ENCODE results near the gene PRPSAP2.
"Not testable (repeated sequence)": the region's sequence is repeated elsewhere in the genome, so short reads cannot be mapped to it uniquely, and the experiment has no call there.

PRPSAP2 gene

DNA sequence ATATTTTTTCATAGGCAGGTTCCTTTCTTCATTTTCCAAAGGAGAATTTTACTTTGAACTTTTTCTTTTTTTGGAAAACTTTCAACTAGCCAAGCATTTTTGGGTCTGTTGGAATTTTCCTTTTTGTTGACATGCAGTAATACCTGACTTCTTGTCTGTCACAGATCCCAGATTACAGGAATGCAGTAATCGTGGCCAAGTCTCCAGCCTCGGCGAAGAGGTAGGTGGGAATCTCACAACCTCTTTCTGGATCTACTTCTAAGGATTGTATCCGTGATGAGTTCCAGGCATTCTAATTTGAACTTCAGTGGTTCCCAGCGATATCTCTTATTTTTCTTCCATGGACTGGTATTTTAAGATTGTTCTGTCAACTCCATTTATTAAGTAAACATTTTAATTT, 31.7 kb downstream of the PRPSAP2 start:
- DNase-seq (ENCODE audit: low read depth in 2 of 2): no peak

DNA sequence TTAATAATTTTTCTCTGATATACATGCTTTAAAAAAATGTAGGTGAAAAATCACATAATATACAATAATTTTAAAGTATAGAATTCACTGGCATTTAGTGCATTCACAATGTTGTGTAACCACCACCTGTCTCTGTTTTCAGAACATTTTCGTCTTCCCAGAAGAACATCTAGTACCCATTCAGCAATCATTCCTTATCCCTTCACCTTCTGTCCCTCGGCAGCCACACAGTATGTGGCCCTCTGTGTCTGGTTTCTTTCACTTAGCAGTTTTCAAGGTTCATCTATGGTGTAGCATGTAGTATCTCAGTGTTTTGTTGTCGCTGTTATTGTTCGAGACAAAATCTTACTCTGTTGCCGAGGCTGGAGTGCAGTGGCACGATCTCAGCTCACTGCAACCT, 33.6 kb downstream of the PRPSAP2 start:
- DNase-seq (ENCODE audit: low read depth in 2 of 2): no peak

DNA sequence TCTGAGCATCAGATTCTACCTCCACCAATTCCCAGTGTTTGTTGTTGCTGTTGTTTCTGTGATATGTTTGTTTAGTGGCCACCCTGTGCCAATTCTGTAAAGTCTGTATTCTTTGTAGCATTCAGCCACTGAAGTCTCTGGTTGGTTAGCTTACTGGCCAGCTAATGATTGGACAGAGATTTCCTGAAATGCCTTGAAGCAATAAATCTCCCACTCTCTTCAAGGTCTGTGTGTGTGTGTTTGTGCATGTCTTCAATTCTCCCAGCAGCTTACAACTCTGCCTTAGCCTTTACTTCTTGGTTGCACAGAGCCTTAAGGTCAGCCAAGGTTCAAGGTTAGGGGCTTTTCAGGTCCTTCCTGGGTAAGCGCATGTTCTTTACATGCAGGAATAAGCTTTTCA, 38.2 kb downstream of the PRPSAP2 start:
- no peak for DNase-seq (ENCODE audit: low read depth in 2 of 2)

DNA sequence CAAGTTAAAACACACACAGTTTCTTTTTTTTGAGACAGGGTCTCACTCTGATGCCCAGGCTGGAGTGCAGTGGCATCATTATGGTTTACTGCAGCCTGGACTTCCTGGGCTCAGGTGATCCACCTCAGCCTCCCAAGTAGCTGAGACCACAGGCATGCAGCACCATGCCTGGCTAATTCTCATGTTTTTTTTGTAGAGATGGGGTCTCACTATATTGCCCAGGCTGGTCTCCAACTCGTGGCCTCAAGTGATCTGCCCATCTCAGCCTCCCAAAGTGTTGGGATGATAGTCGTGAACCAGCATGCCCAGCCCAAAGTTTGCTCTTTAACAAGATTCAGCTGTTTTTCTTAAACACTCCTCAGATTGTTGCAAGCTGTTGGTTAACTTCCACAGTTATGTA, 39.0 kb downstream of the PRPSAP2 start:
- DNase-seq (ENCODE audit: low read depth in 2 of 2): no peak

DNA sequence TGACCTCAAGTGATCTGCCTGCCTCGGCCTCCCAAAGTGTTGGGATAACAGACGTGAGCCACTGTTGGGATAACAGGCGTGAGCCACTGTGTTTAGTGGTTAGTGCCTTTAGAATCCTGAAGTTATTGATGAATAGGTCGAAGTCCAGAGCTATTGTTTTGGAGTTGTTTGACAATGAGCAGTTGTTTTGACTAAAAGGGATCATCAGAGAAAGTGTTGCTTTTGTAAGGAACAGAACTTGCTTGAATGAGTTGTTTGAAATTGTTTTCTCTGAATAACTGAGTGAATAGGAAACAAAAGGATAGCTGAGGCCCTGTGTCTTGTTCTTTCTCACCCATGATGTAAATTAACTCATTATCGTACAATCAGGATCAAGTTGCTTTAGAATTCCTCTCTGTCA, 46.6 kb downstream of the PRPSAP2 start:
- DNase-seq (ENCODE audit: low read depth in 2 of 2): no peak

DNA sequence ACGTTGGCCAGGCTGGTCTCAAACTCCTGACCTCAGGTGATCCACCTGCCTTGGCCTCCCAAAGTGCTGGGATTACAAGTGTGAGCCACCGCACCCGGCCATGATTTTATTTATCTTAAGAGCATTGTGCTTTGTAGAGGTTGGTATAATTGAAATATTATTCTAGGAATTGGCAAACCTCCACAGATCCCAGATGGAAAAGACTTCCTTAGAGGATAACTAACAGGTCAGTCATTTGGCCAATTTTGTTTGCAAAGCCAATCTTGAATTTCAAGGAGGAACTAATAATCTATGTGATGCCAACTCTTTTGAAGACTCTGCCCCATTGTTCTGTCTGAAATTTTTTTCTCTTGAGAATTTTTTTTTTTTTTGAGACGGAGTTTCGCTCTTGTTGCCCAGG, 47.3 kb downstream of the PRPSAP2 start:
- DNase-seq (ENCODE audit: low read depth in 2 of 2): no peak

DNA sequence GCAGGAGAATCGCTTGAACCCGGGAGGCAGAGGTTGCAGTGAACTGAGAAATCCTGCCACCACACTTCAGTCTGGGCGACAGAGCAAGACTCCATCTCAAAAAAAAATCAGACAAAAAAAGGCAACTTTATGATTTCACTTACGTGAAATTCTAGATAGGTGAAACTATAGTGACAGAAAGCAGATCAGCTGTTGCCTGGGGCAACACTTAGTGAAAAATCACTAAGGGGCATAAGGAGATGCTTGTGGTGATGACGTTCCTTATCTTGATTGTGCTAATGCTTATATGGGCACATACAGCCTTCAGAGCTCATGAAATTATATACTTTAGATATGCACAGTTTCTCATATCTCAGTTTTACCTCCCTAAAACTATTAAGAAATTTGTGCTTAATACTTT, 52.4 kb downstream of the PRPSAP2 start:
- no peak for DNase-seq (ENCODE audit: low read depth in 2 of 2)

DNA sequence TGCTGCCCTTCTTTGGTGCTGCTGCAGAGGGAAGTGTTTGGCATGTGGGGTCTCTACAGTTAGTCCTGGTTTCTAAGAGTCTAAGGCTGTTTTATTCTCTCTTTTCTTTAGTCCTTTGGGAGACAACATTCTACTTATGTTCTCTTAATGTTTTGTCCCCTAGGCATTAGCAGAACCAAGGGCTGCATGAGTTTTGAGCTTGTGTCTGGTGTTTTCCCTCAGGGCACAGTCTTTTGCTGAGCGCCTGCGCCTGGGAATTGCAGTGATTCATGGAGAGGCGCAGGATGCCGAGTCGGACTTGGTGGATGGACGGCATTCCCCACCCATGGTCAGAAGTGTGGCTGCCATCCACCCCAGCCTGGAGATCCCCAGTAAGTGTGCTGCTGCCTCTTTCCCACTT, 53.0 kb downstream of the PRPSAP2 start:
- no peak for DNase-seq (ENCODE audit: low read depth in 2 of 2)

DNA sequence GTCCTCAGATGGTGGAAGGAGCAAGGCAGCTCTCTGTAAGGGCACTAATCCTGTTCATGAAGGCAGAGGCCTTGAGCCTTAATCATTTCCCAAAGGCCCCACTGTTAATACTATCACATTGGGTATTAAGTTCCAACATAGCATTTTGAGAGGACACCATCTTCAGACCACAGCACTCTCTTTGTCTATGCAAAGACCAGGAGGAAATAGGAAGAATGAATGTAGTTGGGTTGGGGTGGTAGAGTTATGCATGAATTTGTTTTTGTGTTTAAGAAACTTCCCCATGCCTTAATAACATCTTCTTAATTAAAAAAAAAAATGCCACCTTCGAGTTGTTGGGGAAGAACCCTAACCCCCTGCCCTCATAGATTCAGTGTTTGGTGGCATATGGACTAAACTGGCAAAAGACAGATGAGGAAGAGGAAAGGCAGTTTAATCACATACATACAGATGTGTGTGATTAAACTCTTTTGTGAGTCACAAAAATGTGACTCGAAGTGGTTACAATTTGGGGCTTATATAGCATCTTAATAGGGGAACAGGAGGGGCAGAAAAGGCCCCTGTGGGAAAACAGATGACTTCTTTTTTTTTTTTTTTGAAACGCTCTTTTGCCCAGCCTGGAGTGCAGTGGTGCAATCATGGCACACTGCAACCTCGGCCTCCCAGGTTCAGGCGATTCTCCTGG, 59.0 kb downstream of the PRPSAP2 start:
- DNase-seq (ENCODE audit: low read depth in 2 of 2): no peak

DNA sequence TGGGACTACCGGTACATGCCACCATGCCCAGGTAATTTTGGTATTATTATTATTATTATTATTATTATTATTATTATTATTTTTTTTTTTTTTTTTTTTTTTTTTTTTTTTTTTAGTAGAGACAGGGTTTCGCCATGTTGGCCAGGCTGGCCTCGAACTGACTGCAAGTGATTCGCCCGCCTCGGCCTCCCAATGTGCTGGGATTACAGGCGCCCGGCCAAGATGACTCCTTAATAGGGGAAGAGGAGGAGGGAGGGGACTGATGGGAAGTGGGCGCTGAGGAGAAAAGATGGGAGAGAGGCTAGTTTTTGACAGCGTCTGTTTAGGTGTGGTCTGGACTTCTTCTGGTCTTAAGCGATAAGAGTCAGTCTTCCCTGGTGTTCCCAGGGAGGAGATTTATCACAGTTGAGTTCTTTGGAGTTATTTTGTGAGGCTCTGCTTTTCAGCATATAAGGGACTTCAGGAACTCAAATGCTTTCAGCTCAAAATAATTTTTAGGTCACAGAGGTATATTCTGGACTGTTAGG, 59.6 kb downstream of the PRPSAP2 start:
- no peak for DNase-seq (ENCODE audit: low read depth in 2 of 2)

DNA sequence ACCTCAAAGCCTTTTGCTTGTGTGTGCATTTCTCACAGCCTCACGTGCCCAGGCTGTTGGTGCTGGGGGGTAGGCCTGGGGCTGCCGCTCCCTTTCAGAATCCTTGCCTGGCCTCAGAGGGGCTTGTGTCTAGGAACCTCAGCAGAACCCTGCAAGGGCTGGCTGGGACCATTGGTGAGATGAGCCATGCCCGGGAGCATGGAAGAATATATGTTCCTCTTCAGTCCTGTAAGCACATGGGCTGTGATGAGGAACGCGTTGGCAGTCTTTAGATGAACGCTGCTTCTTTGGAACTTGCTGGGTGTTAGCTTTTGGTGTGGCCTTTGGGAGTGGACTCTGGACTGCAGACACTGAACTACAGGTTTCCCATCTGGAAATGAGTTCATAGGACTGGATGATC, 62.0 kb downstream of the PRPSAP2 start:
- DNase-seq (ENCODE audit: low read depth in 2 of 2): no peak

DNA sequence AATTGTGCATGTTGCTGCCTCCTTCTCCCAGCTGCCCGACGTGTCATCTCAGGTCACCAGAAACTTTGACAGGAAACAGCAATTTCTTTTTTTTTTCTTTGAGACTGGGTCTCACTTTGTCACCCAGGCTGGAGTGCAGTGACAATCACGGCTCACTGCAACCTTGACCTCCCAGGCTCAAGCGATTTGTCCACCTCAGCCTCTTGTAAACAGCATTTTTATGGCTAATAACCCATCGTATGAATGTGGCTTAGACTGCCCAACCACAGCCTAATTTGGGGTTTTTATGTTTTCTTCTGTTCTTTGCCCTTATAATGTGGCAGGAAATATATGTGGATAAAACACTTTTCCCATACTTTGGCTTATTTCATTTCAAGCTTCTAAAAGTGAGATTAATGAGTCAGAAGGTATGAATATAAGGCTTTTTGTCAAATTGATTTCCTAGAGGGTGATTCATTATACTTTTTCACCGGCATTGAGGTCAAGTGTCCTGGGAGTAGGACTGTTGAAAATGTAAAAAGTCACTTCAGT, 63.0 kb downstream of the PRPSAP2 start:
- no peak for DNase-seq (ENCODE audit: low read depth in 2 of 2)

DNA sequence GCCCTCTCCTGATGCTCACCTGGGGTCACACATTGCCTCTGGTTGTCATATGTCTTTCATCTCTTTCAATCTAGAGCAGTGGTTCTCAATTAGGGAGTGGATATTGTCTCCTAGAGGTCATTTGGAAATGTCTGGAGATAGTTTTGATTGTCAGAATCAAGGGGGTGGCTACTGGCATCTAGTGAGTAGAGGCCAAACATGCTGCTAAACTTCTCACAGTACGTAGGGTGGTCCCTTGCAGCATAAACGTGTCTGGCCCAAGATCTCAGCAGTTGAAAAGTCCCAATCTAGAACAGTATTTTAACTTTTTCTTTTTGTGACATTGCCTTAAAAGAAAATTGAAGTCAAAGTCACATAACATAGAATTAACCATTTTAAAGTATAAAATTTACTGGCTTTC, 63.6 kb downstream of the PRPSAP2 start:
- DNase-seq (ENCODE audit: low read depth in 2 of 2): no peak

DNA sequence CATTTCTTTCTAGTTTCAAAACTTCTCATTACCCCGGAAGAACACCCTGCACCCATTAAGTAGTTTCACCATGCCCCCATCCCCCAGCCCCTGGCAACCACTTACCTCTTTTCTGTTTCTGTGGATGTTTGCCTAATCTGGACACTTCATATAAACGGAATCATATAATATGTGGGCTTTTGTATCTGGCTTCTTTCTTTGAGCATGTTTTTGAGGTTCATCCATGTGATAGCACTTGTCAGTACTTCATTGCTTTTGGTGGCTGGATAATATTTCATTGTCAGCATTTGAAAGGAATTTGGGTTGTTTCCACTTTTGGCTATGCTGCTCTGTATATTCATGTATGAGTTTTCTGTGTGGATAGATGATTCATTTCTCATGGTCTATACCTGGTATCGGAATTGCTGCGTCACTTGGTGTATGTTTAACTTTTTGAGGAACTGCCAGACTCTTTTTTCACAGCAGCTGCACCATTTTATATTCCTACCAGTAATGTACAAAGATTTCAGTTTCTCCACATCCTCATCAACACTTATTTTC, 64.1 kb downstream of the PRPSAP2 start:
- peak in 1 of 2 donors; percentile 21 for DNase-seq (ENCODE audit: low read depth in 2 of 2)

DNA sequence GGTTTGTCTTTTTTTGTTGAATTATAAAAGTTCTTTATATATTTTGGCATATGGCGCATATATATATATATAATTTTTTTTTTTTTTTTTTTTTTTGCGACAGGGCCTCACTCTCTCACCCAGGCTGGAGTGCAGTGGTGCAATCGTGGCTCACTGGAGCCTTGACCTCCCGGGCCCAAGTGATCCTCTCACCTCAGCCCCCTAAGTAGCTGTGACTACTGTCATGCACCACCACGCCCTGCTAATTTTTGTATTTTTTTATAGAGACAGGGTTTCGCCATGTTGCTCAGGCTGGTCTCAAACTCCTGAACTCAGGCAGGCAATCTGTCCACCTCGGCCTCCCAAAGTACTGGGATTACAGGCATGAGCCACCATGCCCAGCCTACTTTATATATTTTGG, 64.7 kb downstream of the PRPSAP2 start:
- DNase-seq (ENCODE audit: low read depth in 2 of 2): not testable (repeated sequence)

DNA sequence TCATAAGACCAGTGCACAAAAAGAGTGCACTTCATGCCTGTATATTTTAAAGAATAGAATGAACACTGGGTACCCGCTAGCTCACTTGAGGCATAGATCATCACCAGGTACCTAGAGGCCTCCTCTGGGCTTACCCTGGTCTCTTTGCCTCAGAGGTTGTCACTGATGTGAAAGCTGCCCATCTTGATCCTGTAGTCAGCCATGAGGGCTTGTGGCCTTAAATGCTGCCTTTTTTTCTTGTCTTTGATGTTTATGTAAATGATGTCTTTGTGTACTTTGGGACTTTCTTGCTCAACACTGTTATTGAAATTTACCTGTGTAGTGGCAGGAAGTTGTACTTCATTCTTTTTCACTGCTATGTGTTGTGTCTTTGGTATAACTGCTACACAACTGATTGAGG, 67.3 kb downstream of the PRPSAP2 start:
- DNase-seq (ENCODE audit: low read depth in 2 of 2): no peak

DNA sequence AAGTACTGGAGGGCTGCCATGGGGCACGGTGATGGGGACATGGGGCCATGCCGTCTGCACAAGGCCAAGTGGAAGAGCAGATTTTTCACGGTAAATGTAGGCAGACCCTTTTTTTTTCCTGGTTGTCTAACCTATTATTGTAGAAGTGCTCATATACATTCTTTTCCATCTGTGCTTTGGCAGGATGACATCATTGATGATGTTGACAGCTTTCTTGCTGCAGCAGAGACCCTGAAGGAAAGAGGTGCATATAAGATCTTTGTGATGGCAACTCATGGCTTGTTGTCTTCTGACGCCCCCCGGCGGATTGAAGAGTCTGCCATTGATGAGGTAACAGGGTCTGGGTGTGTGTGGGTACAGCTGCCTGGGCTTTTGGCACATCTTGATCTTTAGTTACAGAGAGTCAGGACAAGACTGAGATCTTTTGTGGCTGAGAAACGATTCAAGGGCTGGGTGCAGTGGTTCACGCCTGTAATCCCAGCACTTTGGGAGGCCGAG, 70.7 kb downstream of the PRPSAP2 start:
- DNase-seq (ENCODE audit: low read depth in 2 of 2): no peak

DNA sequence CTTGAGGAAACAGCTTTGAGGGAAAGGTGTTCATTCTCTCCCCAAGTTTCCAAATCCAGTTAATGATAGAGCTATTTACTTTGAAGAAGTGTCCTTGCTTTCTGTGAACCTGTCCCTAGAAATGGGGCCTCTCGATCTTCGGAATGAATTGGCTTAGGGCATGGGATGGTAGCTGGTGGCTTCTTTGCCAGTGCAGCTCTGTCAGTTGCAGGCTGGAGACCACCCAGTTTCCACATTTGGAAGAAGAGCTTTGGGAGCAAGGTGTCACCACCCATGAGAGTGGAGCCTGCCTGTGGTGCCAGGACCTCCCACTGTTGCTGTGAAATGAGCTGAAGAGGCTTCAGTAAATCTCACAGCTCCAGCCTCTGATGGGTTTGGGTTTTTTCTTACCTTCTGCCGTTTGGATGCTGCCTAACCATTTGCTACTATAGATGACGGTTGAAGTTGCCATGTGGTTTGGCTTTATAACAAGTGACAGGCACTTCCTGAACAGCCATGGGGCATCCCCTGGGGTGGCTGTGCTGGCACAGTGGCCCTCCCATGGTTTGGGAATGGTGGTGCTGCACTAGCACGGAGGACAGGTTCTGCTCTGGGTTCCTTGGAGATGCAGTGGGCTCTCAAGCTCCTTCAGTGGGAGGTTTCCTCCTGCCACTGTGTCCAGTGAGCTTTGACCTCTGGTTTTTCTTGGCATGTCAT, 74.6 kb downstream of the PRPSAP2 start:
- DNase-seq (ENCODE audit: low read depth in 2 of 2): no peak

DNA sequence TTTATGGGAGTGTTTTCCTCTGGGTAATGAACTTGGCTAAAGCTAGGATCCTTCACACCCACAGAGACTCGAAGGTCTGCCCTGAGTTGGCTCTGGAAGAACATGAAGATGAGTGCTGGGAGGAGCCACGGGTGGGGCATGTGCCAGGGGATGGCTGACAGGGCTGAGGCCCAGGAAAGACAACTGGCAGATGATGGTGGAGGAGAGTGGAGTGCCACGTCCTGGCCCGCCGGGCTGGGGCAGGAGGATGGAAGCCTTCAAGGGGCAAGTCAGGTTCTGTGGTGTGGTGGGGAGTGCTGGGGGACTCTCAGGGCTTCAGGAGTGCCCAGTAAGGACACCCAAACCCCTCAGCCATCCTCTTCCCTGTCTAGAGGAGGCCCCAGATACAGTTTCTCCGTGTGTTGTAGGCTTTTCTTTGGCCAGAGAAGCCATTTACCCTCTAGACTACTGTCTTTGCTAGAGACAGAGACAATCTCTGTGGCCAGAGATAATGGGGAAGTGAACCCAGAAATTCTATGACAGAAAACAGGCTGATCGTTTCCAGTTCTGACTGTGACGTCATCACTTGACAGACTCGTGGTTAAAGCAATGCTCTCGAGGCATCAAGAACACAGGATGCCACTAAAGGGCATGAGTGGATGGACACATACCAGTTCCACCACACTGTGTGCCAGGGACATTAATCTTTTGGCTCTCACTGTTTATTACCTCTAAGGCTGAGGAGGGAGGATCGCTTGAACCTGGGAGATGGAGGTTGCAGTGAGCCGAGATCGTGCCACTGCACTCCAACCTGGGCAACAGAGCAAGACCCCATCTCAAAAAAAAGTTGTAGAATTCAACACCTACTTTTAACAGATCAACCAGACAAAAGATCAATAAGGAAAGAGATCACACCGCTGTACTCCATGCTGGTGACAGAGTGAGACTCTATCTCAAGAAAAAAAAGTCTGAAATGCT, 75.4 kb downstream of the PRPSAP2 start:
- DNase-seq (ENCODE audit: low read depth in 2 of 2): no peak

DNA sequence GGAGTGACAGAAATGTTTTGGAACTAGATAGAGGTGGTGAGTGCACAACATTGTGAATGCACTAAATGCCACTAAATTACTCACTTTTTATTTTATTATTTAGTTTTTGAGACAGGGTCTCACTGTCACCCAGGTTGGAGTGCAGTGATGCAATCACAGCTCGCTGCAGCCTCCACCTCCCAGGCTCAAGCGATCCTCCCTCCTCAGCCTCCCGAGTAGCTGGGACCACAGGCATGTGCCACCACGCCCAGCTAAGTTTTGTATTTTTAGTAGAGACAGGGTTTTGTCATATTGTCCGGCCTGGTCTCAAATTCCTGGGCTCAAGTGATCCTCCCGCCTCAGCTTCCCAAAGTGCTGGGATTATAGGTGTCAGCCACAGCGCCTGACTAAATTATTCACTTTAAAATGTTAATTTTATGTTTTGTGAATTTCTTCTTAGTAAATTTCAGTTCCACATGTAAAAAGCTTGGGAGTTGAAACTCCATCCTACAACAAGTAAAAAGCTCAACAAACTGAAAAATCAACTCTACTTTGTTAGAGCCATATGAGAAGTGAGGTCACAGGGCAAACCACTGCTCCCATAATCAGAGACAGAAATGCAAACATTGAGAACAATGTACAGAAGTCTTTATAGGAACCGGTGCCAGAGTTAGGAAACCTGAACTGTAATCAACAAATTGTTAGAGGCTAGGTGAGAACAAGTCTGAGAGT, 80.2 kb downstream of the PRPSAP2 start:
- DNase-seq (ENCODE audit: low read depth in 2 of 2): no peak

DNA sequence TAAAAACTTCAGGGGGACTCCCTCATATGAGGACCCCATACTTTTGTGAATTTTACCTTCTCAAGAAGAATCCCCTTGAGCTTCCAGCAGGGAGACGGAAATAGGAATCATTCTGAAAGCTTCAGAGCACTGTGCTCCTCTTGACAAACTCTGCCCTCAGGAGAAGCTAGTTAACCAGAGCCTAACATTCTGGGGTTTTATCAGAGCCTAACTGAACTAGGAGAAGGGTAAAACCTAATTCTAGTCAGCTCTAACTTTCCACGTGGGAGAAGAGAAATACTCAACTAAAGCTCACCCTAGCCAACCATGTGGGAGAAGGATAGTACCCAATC, 80.7 kb downstream of the PRPSAP2 start:
- no peak for DNase-seq (ENCODE audit: low read depth in 2 of 2)

All from stimulated activated CD4-positive, alpha-beta T cell treated with anti-CD3 and anti-CD28 coated beads, Interleukin-15, amount 100 ng/mL, for 48 hours (primary cell).